ENCODE measurements around the gene CDKAL1.
"Not testable (repeated sequence)": the region's sequence is repeated elsewhere in the genome, so short reads cannot be mapped to it uniquely, and the experiment has no call there.

DNA sequence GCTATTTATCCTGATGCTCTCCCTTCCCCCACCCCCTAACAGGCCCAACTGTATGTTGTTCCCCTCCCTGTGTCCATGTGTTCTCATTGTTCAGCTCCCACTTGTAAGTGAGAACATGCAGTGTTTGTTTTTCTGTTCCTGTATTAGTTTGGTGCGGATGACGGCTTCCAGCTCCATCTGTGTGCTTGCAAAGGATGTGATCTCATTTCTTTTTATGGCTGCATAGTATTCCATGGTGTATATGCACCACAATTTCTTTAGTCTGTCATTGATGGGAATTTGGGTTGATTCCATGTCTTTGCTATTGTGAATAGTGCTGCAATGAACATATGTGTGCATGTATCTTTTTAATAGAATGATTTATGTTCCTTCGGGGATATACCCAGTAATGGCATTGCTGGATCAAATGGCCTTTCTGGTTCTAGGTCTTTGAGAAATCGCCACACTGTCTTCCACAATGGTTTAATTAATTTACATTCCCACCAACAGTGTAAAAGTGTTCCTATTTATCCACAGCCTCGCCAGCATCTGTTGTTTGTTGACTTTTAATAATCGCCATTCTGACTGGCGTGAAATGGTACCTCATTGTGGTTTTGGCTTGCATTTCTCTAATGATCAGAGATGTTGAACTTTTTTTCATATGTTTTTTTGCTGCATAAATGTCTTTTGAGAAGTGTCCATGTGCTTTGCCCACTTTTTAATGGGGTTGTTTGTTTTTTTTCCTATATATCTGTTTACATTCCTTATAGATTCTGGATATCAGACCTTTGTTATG is 115.6 kb downstream of the CDKAL1 start:
- TF ChIP-seq, protein P1, sequence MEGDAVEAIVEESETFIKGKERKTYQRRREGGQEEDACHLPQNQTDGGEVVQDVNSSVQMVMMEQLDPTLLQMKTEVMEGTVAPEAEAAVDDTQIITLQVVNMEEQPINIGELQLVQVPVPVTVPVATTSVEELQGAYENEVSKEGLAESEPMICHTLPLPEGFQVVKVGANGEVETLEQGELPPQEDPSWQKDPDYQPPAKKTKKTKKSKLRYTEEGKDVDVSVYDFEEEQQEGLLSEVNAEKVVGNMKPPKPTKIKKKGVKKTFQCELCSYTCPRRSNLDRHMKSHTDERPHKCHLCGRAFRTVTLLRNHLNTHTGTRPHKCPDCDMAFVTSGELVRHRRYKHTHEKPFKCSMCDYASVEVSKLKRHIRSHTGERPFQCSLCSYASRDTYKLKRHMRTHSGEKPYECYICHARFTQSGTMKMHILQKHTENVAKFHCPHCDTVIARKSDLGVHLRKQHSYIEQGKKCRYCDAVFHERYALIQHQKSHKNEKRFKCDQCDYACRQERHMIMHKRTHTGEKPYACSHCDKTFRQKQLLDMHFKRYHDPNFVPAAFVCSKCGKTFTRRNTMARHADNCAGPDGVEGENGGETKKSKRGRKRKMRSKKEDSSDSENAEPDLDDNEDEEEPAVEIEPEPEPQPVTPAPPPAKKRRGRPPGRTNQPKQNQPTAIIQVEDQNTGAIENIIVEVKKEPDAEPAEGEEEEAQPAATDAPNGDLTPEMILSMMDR (IDR thresholded peaks at IDR 0.05; ENCODE audit: low read length): not testable (repeated sequence)
- not testable (repeated sequence) for TF ChIP-seq EZH2 (optimal IDR thresholded peaks at IDR 0.05; ENCODE audit: low read depth, low read length)
